Fibroblast of the aortic adventitia (primary cell): ENCODE data around the gene PTPRG. TPM values are rescaled to one million over a fixed set of nuclear protein-coding genes. Genes with fewer than 3 reads are reported as not detected.

Experiments used
- DNase-seq: peaks from one replicate; pipeline ENCODE4 v3.0.0-alpha.2; 2010; ENCODE audit warnings: low read depth
- H3K4me3 ChIP-seq: 2 replicates; pipeline ENCODE4 v1.5.1; 2011; ENCODE audit warnings: low read depth, mild to moderate bottlenecking, control low read depth, low read length, moderate library complexity
- total RNA-seq: library from RNA; depleted of rRNA; stranded (reverse); fragments of >200 nt; gene quantifications from 2 replicates; pipeline ENCODE4 v1.2.3, GENCODE V29; 2012; ENCODE audit warnings: low replicate concordance
- TF ChIP-seq, protein P1 (sequence below): IDR thresholded peaks from 2 replicates; pipeline ENCODE4 v1.5.1; 2011; ENCODE audit warnings: mild to moderate bottlenecking, low read length, control low read depth, inconsistent platforms; ENCODE audit not compliant: insufficient read depth

The PTPRG gene
- total RNA-seq, 1 donor, result 52.0 TPM

DNA sequence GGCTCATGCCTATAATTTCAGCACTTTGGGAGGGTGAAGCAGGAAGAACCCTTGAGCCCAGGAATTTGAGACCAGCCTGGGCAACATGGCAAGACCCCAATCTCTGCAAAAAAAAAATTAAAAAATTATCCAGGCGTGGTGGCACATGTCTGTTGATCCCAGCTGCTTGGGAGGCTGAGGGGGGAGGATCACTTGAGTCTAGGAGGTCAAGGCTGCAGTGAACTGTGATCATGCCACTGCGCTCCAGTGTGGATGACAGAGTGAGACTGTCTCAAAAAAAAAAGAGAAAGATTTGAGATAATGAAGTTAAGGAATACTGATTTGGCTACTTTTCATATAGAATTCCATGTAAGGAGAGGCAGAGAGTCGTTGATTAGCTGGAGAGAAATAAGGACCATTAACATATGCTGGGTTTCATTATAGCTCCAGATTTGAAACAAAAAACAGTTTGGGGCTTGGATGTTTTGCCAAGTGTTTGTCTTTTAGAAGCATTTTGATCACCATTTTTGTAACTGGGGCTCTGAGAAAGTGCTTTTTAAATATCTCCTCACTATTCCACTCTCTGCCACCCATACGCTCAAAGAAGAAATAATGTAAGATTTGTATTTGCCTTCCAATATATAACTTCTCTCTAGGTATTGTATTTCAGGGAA lies 597.8 kb downstream of the PTPRG start:
- no peak overlapping the region for H3K4me3 ChIP-seq
- TF ChIP-seq, protein P1, sequence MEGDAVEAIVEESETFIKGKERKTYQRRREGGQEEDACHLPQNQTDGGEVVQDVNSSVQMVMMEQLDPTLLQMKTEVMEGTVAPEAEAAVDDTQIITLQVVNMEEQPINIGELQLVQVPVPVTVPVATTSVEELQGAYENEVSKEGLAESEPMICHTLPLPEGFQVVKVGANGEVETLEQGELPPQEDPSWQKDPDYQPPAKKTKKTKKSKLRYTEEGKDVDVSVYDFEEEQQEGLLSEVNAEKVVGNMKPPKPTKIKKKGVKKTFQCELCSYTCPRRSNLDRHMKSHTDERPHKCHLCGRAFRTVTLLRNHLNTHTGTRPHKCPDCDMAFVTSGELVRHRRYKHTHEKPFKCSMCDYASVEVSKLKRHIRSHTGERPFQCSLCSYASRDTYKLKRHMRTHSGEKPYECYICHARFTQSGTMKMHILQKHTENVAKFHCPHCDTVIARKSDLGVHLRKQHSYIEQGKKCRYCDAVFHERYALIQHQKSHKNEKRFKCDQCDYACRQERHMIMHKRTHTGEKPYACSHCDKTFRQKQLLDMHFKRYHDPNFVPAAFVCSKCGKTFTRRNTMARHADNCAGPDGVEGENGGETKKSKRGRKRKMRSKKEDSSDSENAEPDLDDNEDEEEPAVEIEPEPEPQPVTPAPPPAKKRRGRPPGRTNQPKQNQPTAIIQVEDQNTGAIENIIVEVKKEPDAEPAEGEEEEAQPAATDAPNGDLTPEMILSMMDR, result no peak
- DNase-seq, result no peak

DNA sequence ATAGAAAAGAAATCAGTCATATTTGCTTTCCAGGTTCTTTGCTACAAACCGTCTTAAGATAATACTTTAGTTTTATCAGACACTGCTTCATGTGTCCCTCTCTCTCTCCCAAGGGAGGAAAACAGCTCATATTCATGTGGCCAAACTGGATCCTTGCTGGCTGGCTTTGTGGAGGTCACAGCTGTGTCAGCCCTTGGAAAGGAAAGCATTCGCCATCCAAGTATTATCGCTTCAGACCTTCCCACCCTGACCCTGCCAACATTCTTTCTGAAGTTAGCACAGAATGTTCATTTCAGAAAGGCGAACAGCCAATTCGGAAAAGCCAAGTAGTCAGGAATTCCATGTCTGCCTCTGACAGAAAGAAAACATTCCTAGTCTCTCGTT lies 598.3 kb downstream of the PTPRG start:
- DNase-seq, result peak; percentile 93
- H3K4me3 ChIP-seq, result no peak overlapping the region
- TF ChIP-seq, protein P1, result no peak

DNA sequence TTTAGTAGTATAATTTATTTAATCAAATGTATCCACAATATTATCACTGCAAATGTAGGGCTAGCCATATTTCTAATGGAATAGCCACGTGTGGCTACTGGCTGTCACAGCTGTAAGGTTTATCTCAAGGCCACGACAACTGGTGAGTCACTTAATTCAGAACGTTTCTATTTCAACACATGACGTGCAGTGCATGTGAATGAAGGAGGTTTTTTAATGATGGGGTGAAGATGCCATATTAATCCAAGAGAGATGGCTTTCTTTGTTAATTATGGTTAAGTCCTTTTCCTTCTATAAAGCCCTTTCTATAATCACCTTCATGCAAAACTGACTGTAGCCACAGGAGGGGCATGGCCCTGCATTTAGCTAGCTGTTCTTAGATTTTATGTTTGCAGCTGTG lies 600.0 kb downstream of the PTPRG start:
- no peak overlapping the region for H3K4me3 ChIP-seq
- TF ChIP-seq, protein P1, result no peak
- DNase-seq, result peak; percentile 72

DNA sequence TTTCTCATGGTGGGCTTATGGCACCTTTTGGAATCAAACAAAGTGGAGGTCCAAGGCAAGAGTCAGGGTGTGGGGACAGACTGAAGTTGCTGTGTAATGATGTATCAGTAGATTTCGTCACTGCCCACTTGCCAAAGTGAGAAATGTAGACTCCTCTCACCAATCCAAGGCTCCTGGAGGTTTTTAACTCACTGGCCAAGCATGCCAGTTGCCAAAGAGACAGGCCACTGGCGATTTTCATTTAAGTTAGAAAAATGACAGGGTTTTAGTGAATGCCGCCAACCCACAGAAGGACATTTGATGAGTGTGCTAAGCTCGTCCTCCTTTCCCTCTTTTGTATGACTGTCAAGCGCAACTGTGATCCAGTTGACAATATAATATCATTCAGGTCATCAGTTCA lies 602.8 kb downstream of the PTPRG start:
- TF ChIP-seq, protein P1, result no peak
- H3K4me3 ChIP-seq, result no peak overlapping the region
- no peak for DNase-seq

DNA sequence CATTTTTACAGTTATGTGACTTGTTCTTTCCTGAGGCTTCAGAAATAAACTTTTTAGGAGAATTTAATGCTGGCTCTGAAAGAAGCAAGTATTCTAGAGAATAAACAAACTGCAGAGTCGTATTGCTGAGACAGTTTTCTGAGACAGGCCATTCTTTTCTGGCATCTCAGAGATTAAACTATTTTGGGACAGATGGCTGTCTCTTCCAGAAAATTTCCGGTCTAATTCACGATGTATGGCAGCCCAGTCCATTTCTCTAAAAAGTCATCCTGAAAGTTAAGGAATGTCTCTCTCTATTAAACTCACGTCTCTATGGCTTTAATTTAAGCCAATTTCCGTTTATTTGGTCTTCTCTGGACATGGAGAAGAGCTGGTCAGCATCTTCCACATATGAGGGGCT lies 603.4 kb downstream of the PTPRG start:
- no peak for DNase-seq
- no peak overlapping the region for H3K4me3 ChIP-seq
- TF ChIP-seq, protein P1, result no peak

DNA sequence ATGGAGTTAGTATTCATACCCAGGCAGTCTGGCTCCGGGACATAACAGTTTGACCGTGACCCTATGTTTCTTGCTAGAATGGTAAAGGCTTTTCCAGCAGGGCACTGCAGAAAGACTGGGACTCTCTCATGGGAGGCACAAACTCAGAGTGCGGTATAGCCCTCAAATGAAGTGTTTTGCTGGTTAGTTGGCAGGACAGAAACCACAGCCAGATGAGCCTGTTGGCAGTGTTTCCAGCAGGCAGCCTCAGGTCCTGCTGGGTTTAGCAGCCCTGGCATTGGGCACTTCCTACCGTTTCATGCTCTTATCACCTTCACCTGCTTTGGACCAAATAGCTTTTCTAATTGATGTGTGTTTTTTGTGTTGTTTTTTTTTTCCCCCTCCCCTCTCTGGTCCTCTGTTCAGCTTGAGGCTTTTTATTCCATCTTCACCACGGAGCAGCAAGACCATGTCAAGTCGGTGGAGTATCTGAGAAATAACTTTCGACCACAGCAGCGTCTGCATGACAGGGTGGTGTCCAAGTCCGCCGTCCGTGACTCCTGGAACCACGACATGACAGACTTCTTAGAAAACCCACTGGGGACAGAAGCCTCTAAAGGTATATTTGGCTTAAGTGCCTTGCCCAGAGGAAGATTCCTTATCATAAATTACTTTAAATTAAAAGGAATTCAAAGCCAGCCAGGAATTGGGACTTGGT lies 606.3 kb downstream of the PTPRG start:
- H3K4me3 ChIP-seq, result no peak overlapping the region
- TF ChIP-seq, protein P1, result no peak
- no peak for DNase-seq

DNA sequence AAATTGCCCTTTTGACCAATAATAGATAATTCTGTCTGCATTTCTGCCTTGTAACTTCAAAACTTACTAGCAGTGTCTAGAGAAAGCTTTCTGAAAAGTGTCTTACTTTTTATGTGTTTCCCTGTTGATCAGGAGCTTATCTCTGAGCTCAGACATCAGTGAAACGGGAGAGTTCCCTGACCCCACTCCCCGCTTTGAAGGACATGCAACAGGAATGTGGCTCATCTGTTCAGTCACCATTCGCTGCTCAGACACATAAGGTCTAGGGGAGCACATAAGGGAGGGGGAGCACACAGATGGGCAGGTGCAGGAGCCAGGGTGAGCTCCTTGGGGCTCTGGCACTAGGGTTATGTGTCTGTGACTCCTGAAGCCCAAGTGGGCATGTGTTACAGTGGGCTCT lies 607.0 kb downstream of the PTPRG start:
- TF ChIP-seq, protein P1, result no peak

More for the DNA sequence above, 607.0 kb downstream of the PTPRG start:
- H3K4me3 ChIP-seq, result no peak overlapping the region
- DNase-seq, result no peak
